Cerebellar nuclear complex (tissue), 1 donor: ENCODE measurements around the gene SOX5.

ENCODE experiments used
- DNase-seq, 2 experiments: peaks; one replicate each; lab custom pipeline; 2025; lab: John Stamatoyannopoulos, UW

Gene SOX5

GRCh38 chr12:23482571-23482970 lies 466.9 kb downstream of the SOX5 start:
- DNase-seq, result no peak
